Fibroblast of lung (primary cell): ENCODE results near the gene RASA3. TPM values are rescaled to one million over a fixed set of nuclear protein-coding genes. Genes with fewer than 3 reads are reported as not detected.
A peak's percentile ranks its signal among the peaks of the same experiment; 100 is the strongest.

Experiments
- DNase-seq, 2 donors: peaks; one replicate each; pipeline versions ENCODE4 v3.0.0 to v3.0.0-alpha.2; 2010; ENCODE audit warnings: low read depth in 2 of 2
- H2AFZ ChIP-seq: 2 replicates; pipeline ENCODE4 v1.5.1; 2012; ENCODE audit warnings: low read length, control low read depth, inconsistent platforms
- H3K27ac ChIP-seq: 2 replicates; pipeline ENCODE4 v1.5.1; 2011; ENCODE audit warnings: low read length, control low read depth; ENCODE audit not compliant: insufficient read depth
- H3K27me3 ChIP-seq: 2 replicates; pipeline ENCODE4 v1.5.1; 2011; ENCODE audit warnings: mild to moderate bottlenecking, low read length; ENCODE audit not compliant: control insufficient read depth, insufficient read depth
- H3K36me3 ChIP-seq: 2 replicates; pipeline ENCODE4 v1.5.1; 2011; ENCODE audit warnings: low read length; ENCODE audit not compliant: control insufficient read depth, insufficient read depth
- H3K4me1 ChIP-seq: 2 replicates; pipeline ENCODE4 v1.5.1; 2011; ENCODE audit warnings: low read length; ENCODE audit not compliant: control insufficient read depth, insufficient read depth; ENCODE audit errors: extremely low read depth
- H3K4me2 ChIP-seq: 2 replicates; pipeline ENCODE4 v1.5.1; 2011; ENCODE audit warnings: low read length, control low read depth; ENCODE audit not compliant: insufficient read depth; ENCODE audit errors: extremely low read depth
- H3K4me3 ChIP-seq, 4 experiments: fragments of 200-600 bp in 1 of 4; sonication (generic) in 1 of 4; replicated peaks in 1 of 4; 2 replicates each; pipeline ENCODE4 v1.5.1; 2011 to 2016; ENCODE audit warnings: low read length in 4 of 4, low read depth in 3 of 4, mild to moderate bottlenecking in 3 of 4, control low read depth in 2 of 4, inconsistent platforms in 1 of 4, mixed read lengths in 1 of 4; ENCODE audit not compliant: insufficient read depth in 1 of 4; ENCODE audit errors: control extremely low read depth in 1 of 4
- H3K79me2 ChIP-seq: 2 replicates; pipeline ENCODE4 v1.5.1; 2012; ENCODE audit warnings: mild to moderate bottlenecking, low read length, inconsistent platforms; ENCODE audit not compliant: control insufficient read depth, insufficient read depth
- H3K9ac ChIP-seq: 2 replicates; pipeline ENCODE4 v1.5.1; 2011; ENCODE audit warnings: mild to moderate bottlenecking, low read length, control low read depth; ENCODE audit not compliant: insufficient read depth
- H3K9me3 ChIP-seq: 2 replicates; pipeline ENCODE4 v1.5.1; 2012; ENCODE audit warnings: low read depth, low read length; ENCODE audit not compliant: control insufficient read depth, insufficient read depth
- H4K20me1 ChIP-seq: 2 replicates; pipeline ENCODE4 v1.5.1; 2011; ENCODE audit warnings: low read length; ENCODE audit not compliant: control insufficient read depth, insufficient read depth; ENCODE audit errors: extremely low read depth
- CTCF ChIP-seq, 2 donors: IDR thresholded peaks in 1 of 2; conservative IDR thresholded peaks in 1 of 2; 1 replicate in 1 of 2; 2 replicates in 1 of 2; pipeline ENCODE4 v1.5.1; 2011 to 2012; ENCODE audit warnings: low read length in 2 of 2, control low read depth in 1 of 2, inconsistent platforms in 1 of 2, low read depth in 1 of 2, mild to moderate bottlenecking in 1 of 2
- EZH2 ChIP-seq: IDR thresholded peaks from 2 replicates; pipeline ENCODE4 v1.5.1; 2012; ENCODE audit warnings: low read length, control low read depth, mild to moderate bottlenecking; ENCODE audit errors: missing control alignments
- polyA plus RNA-seq, 2 donors: library from polyadenylated mRNA; depleted of rRNA in 1 of 2; stranded (reverse) in 1 of 2; unstranded in 1 of 2; fragments of >200 nt; gene quantifications; 2 replicates each; pipeline ENCODE4 v1.2.1, GENCODE V29; 2011 to 2012; ENCODE audit warnings: missing spikeins in 1 of 2
- total RNA-seq: library from RNA; depleted of rRNA; stranded (reverse); fragments of >200 nt; gene quantifications from 2 replicates; pipeline ENCODE4 v1.2.1, GENCODE V29; 2014

Gene RASA3
- total and polyA plus RNA-seq, 2 donors (not counting 1 experiment from before 2014, with no cell fraction given) = 26.6 to 31.1 TPM

GRCh38 chr13:114130131-114130836 lies 2.1 kb downstream of the RASA3 start:
- peaks cover 68% of the 10 kb centered on the region for H3K79me2 ChIP-seq
- peak overlapping the region; percentile 96 for H3K27ac ChIP-seq
- no peaks in the 10 kb centered on the region for H3K27me3 ChIP-seq
- TF ChIP-seq CTCF (conservative IDR thresholded peaks at IDR 0.05 in 1 of 2, IDR thresholded peaks at IDR 0.05 in 1 of 2; ENCODE audit: low read depth in 1 of 2, low read length in 2 of 2) (no peak), EZH2 (no peak)
- peaks cover 20% of the 10 kb centered on the region for H3K4me1 ChIP-seq
- H3K9me3 ChIP-seq = no peaks in the 10 kb centered on the region
- peak overlapping the region; percentile 79 to 98 (median 86) for H3K4me3 ChIP-seq
- peaks cover 3% of the 10 kb centered on the region for H3K36me3 ChIP-seq
- peak overlapping the region; percentile 85 for H3K4me2 ChIP-seq
- H4K20me1 ChIP-seq = no peaks in the 10 kb centered on the region
- DNase-seq = no peak
- peak overlapping the region; percentile 84 for H3K9ac ChIP-seq
- H2AFZ ChIP-seq = no peak overlapping the region

GRCh38 chr13:114129649-114130062 lies 2.8 kb downstream of the RASA3 start:
- DNase-seq = no peak
- Histone ChIP-seq H3K9me3 (no peaks in the 10 kb centered on the region), H3K4me1 (peaks cover 21% of the 10 kb centered on the region), H3K36me3 (peaks cover 3% of the 10 kb centered on the region), H2AFZ (no peak overlapping the region), H4K20me1 (no peaks in the 10 kb centered on the region), H3K27ac (peak overlapping the region; percentile 96), H3K79me2 (peaks cover 75% of the 10 kb centered on the region), H3K4me3 (peak overlapping the region; percentile 79 to 98 (median 86)), H3K9ac (peak overlapping the region; percentile 84), H3K4me2 (peak overlapping the region; percentile 85), H3K27me3 (no peaks in the 10 kb centered on the region)
- TF ChIP-seq CTCF (conservative IDR thresholded peaks at IDR 0.05 in 1 of 2, IDR thresholded peaks at IDR 0.05 in 1 of 2; ENCODE audit: low read depth in 1 of 2, low read length in 2 of 2) = no peak

GRCh38 chr13:114128624-114129522 lies 3.5 kb downstream of the RASA3 start:
- Histone ChIP-seq H3K9ac (peak overlapping the region; percentile 58), H3K4me3 (peak overlapping the region; percentile 15 to 98 (median 35)), H3K27me3 (no peaks in the 10 kb centered on the region), H3K36me3 (peaks cover 3% of the 10 kb centered on the region), H2AFZ (no peak overlapping the region), H3K9me3 (no peaks in the 10 kb centered on the region), H3K4me1 (peaks cover 22% of the 10 kb centered on the region), H3K27ac (peak overlapping the region; percentile 96), H3K4me2 (peak overlapping the region; percentile 85), H3K79me2 (peaks cover 82% of the 10 kb centered on the region), H4K20me1 (no peaks in the 10 kb centered on the region)
- DNase-seq = peak; percentile 85 to 97
- TF ChIP-seq EZH2 (no peak), CTCF (conservative IDR thresholded peaks at IDR 0.05 in 1 of 2, IDR thresholded peaks at IDR 0.05 in 1 of 2; ENCODE audit: low read depth in 1 of 2, low read length in 2 of 2) (no peak)
